Measurements from ENCODE around the gene WFDC5. TPM values are rescaled to one million over a fixed set of nuclear protein-coding genes. Genes with fewer than 3 reads are reported as not detected.

The WFDC5 gene
- total and polyA plus RNA-seq, 4 donors, result not detected

GRCh38 chr20:45112754-45113153, 2.2 kb downstream of the WFDC5 start:
- TF ChIP-seq HNF4A (conservative IDR thresholded peaks at IDR 0.05) (no peak), MAX (IDR thresholded peaks at IDR 0.05) (no peak), SP1 (IDR thresholded peaks at IDR 0.05) (no peak), RXRA (IDR thresholded peaks at IDR 0.05) (no peak), FOXA2 (IDR thresholded peaks at IDR 0.05) (no peak), JUND (IDR thresholded peaks at IDR 0.05) (no peak), NR2F2 (IDR thresholded peaks at IDR 0.05) (no peak)
- H3K27me3 ChIP-seq (ENCODE audit: control insufficient read depth in 4 of 4, insufficient read depth in 4 of 4, low read length in 3 of 4), result peaks cover 0 to 3% (median 0%) of the 10 kb centered on the region in 4 donors
- H3K27ac ChIP-seq (ENCODE audit: low read depth in 1 of 2, low read length in 2 of 2), result no peak overlapping the region
- no peak for DNase-seq (ENCODE audit: low spot score)
- H3K9me3 ChIP-seq (ENCODE audit: control insufficient read depth in 4 of 4, low read length in 3 of 4), result no peaks in the 10 kb centered on the region
- H3K9ac ChIP-seq (ENCODE audit: low read depth in 1 of 2, low read length in 2 of 2), result no peak overlapping the region
- H3K4me3 ChIP-seq (ENCODE audit: low read depth in 1 of 3, low read length in 3 of 3), result no peak overlapping the region
- no peaks in the 10 kb centered on the region for H3K36me3 ChIP-seq (ENCODE audit: control insufficient read depth in 4 of 4, insufficient read depth in 3 of 4, low read depth in 1 of 4, low read length in 3 of 4)
- H3K4me1 ChIP-seq (ENCODE audit: control insufficient read depth in 4 of 4, insufficient read depth in 4 of 4, low read length in 3 of 4), result no peaks in the 10 kb centered on the region

- Histone ChIP-seq H3K9ac (ENCODE audit: low read depth in 1 of 2, low read length in 2 of 2) (no peak overlapping the region), H3K27ac (ENCODE audit: low read depth in 1 of 2, low read length in 2 of 2) (no peak overlapping the region), H3K36me3 (ENCODE audit: control insufficient read depth in 4 of 4, insufficient read depth in 3 of 4, low read depth in 1 of 4, low read length in 3 of 4) (no peaks in the 10 kb centered on the region), H3K9me3 (ENCODE audit: control insufficient read depth in 4 of 4, low read length in 3 of 4) (no peaks in the 10 kb centered on the region), H3K27me3 (ENCODE audit: control insufficient read depth in 4 of 4, insufficient read depth in 4 of 4, low read length in 3 of 4) (peaks cover 0 to 3% (median 0%) of the 10 kb centered on the region in 4 donors), H3K4me3 (ENCODE audit: low read depth in 1 of 3, low read length in 3 of 3) (no peak overlapping the region), H3K4me1 (ENCODE audit: control insufficient read depth in 4 of 4, insufficient read depth in 4 of 4, low read length in 3 of 4) (no peaks in the 10 kb centered on the region)
- DNase-seq (ENCODE audit: low spot score), result no peak
- TF ChIP-seq RAD21 (IDR thresholded peaks at IDR 0.05), result peak; percentile 43 to 61
- no peak for TF ChIP-seq RXRA (IDR thresholded peaks at IDR 0.05)
- TF ChIP-seq CTCF (IDR thresholded peaks at IDR 0.05; ENCODE audit: low read depth, low read length, missing input control), result peak; percentile 46
- WGBS, result 44% methylated on average over 17 of the region's 17 CpGs
Observed at GRCh38 chr20:45111799-45112471, 3.0 kb downstream of the WFDC5 start.

GRCh38 chr20:45111285-45111684, 3.7 kb downstream of the WFDC5 start:
- H3K27ac ChIP-seq (ENCODE audit: low read depth in 1 of 2, low read length in 2 of 2), result no peak overlapping the region
- H3K27me3 ChIP-seq (ENCODE audit: control insufficient read depth in 4 of 4, insufficient read depth in 4 of 4, low read length in 3 of 4), result peaks cover 0 to 3% (median 0%) of the 10 kb centered on the region in 4 donors
- no peaks in the 10 kb centered on the region for H3K4me1 ChIP-seq (ENCODE audit: control insufficient read depth in 4 of 4, insufficient read depth in 4 of 4, low read length in 3 of 4)
- DNase-seq (ENCODE audit: low spot score), result no peak
- WGBS, result 78% methylated on average over 11 of the region's 11 CpGs
- no peaks in the 10 kb centered on the region for H3K36me3 ChIP-seq (ENCODE audit: control insufficient read depth in 4 of 4, insufficient read depth in 3 of 4, low read depth in 1 of 4, low read length in 3 of 4)
- TF ChIP-seq RAD21 (IDR thresholded peaks at IDR 0.05) (no peak), REST (IDR thresholded peaks at IDR 0.05) (no peak), RXRA (IDR thresholded peaks at IDR 0.05) (no peak), ATF3 (IDR thresholded peaks at IDR 0.05) (no peak), HNF4G (IDR thresholded peaks at IDR 0.05) (no peak)
- no peak overlapping the region for H3K9ac ChIP-seq (ENCODE audit: low read depth in 1 of 2, low read length in 2 of 2)
- no peaks in the 10 kb centered on the region for H3K9me3 ChIP-seq (ENCODE audit: control insufficient read depth in 4 of 4, low read length in 3 of 4)
- H3K4me3 ChIP-seq (ENCODE audit: low read depth in 1 of 3, low read length in 3 of 3), result no peak overlapping the region
